Stimulated activated CD8-positive, alpha-beta memory T cell treated with anti-CD3 and anti-CD28 coated beads, Interleukin-12 subunit alpha, Interleukin-12 subunit beta, amount 100 ng/mL, for 24 hours (primary cell): ENCODE data around the gene KLHL17.
"Not testable (repeated sequence)": the region's sequence is repeated elsewhere in the genome, so short reads cannot be mapped to it uniquely, and the experiment has no call there.

ENCODE experiments used
- DNase-seq: peaks from one replicate; pipeline ENCODE4 v3.0.0-alpha.2; 2020; ENCODE audit errors: extremely low read depth

KLHL17 gene

GRCh38 chr1:967466-968343 is 7.3 kb downstream of the KLHL17 start:
- DNase-seq, result no peak

- DNase-seq, result no peak
These were observed 9.0 kb downstream of the KLHL17 start for GRCh38 chr1:969260-969855.

GRCh38 chr1:970242-970972 is 10.0 kb downstream of the KLHL17 start:
- DNase-seq, result no peak

GRCh38 chr1:970973-971730 is 10.8 kb downstream of the KLHL17 start:
- no peak for DNase-seq

- DNase-seq, result no peak
These were observed 11.5 kb downstream of the KLHL17 start for GRCh38 chr1:971751-972506.

GRCh38 chr1:972726-973458 is 12.5 kb downstream of the KLHL17 start:
- DNase-seq, result no peak

- no peak for DNase-seq
These were observed 13.3 kb downstream of the KLHL17 start for GRCh38 chr1:973459-974292.

GRCh38 chr1:974293-974640 is 13.9 kb downstream of the KLHL17 start:
- DNase-seq, result no peak

- no peak for DNase-seq
These were observed 14.4 kb downstream of the KLHL17 start for GRCh38 chr1:974687-975328.

GRCh38 chr1:975365-975764 is 15.0 kb downstream of the KLHL17 start:
- no peak for DNase-seq

GRCh38 chr1:975896-976683 is 15.7 kb downstream of the KLHL17 start:
- DNase-seq, result no peak

GRCh38 chr1:976791-977190 is 16.4 kb downstream of the KLHL17 start:
- not testable (repeated sequence) for DNase-seq

GRCh38 chr1:978069-978834 is 17.9 kb downstream of the KLHL17 start:
- DNase-seq, result no peak

GRCh38 chr1:978835-979743 is 18.7 kb downstream of the KLHL17 start:
- DNase-seq, result no peak

- no peak for DNase-seq
These were observed 19.3 kb downstream of the KLHL17 start for GRCh38 chr1:979744-980072.

- no peak for DNase-seq
These were observed 19.8 kb downstream of the KLHL17 start for GRCh38 chr1:980137-980571.
